Common myeloid progenitor, CD34-positive (primary cell): ENCODE results near the gene ENPP1.

Experiments used
- CTCF ChIA-PET: fragments of 350-600 bp; sonication (Branson Sonifier 250); formaldehyde crosslinking; loops from one replicate; lab custom pipeline; 2021; ENCODE audit warnings: antibody characterized with exemption; lab: Charles Lee
- POLR2A ChIA-PET: fragments of 350-600 bp; sonication (Branson Sonifier 250); formaldehyde crosslinking; loops from one replicate; lab custom pipeline; 2021; ENCODE audit warnings: antibody characterized with exemption; lab: Charles Lee
- DNase-seq, 3 donors: peaks; one replicate each; pipeline versions ENCODE4 v3.0.0 to v3.0.0-alpha.2; 2013
- H3K27ac ChIP-seq, 2 experiments: 1 replicate in 1 of 2; 2 replicates in 1 of 2; pipeline ENCODE4 v1.7.0; 2013; ENCODE audit warnings: inconsistent platforms in 2 of 2, low read length in 2 of 2, mild to moderate bottlenecking in 2 of 2, low read depth in 1 of 2, moderate library complexity in 1 of 2; ENCODE audit not compliant: severe bottlenecking in 2 of 2, insufficient read depth in 1 of 2, poor library complexity in 1 of 2
- H3K27me3 ChIP-seq, 5 experiments: replicated peaks in 2 of 5; 1 replicate in 3 of 5; 2 replicates in 2 of 5; pipeline versions ENCODE4 v1.6.1 to v1.7.0; 2013; ENCODE audit warnings: low read length in 4 of 5, mild to moderate bottlenecking in 2 of 5, moderate library complexity in 2 of 5, inconsistent platforms in 1 of 5; ENCODE audit not compliant: insufficient read depth in 5 of 5, control insufficient read depth in 4 of 5
- H3K36me3 ChIP-seq, 4 experiments: 1 replicate in 2 of 4; 2 replicates in 2 of 4; pipeline versions ENCODE4 v1.6.1 to v1.7.0; 2013; ENCODE audit warnings: low read length in 3 of 4, control low read depth in 1 of 4, mild to moderate bottlenecking in 1 of 4; ENCODE audit not compliant: control insufficient read depth in 4 of 4, insufficient read depth in 4 of 4
- H3K4me1 ChIP-seq, 4 experiments: 1 replicate in 3 of 4; 2 replicates in 1 of 4; pipeline versions ENCODE4 v1.6.1 to v1.7.1; 2013; ENCODE audit warnings: low read length in 3 of 4, mild to moderate bottlenecking in 3 of 4, control low read depth in 1 of 4, inconsistent platforms in 1 of 4, moderate library complexity in 1 of 4; ENCODE audit not compliant: control insufficient read depth in 4 of 4, insufficient read depth in 4 of 4; ENCODE audit errors: control extremely low read depth in 1 of 4
- H3K4me3 ChIP-seq, 7 experiments: 1 replicate in 4 of 7; 2 replicates in 3 of 7; pipeline versions ENCODE4 v1.5.1 to v1.7.0; 2013; ENCODE audit warnings: mild to moderate bottlenecking in 7 of 7, low read length in 6 of 7, moderate library complexity in 6 of 7, inconsistent platforms in 2 of 7, low read depth in 2 of 7, control low read depth in 1 of 7; ENCODE audit not compliant: insufficient read depth in 4 of 7, control insufficient read depth in 1 of 7; ENCODE audit errors: extremely low read depth in 1 of 7
- H3K9me3 ChIP-seq, 5 experiments: 1 replicate in 4 of 5; 2 replicates in 1 of 5; pipeline versions ENCODE4 v1.6.1 to v1.7.1; 2013; ENCODE audit warnings: low read length in 4 of 5, mild to moderate bottlenecking in 2 of 5, inconsistent platforms in 1 of 5, low read depth in 1 of 5, moderate library complexity in 1 of 5; ENCODE audit not compliant: control insufficient read depth in 4 of 5, insufficient read depth in 2 of 5; ENCODE audit errors: control extremely low read depth in 1 of 5
- WGBS: methylation state at CpG from one replicate; pipeline ENCODE4 v1.1.5; 2013; ENCODE audit not compliant: insufficient coverage; 5-methylcytosine and 5-hydroxymethylcytosine counted together

ENPP1 gene

DNA sequence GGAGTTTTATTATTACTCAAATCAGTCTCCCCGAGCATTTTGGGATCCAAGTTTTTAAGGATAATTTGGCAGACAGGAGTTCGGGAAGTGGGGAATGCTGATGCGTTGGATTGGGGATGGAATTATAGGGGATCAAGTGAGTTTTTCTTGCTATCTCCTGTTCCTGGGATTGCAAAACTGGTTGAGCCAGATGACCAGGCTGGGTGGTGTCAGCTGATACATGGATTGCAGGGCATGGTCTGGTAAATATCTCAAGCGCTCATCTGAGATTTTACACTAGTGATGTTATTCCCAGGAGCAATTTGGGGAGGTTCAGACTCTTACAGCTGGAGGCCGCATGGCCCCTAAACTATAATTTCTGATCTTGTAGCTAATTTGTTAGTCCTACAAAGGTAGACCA, 54.7 kb downstream of the ENPP1 start:
- H3K9me3 ChIP-seq: no peaks in the 10 kb centered on the region
- H3K27ac ChIP-seq: no peak overlapping the region
- no peak overlapping the region for H3K4me3 ChIP-seq
- peaks cover 0 to 4% (median 0%) of the 10 kb centered on the region in 5 experiments for H3K27me3 ChIP-seq
- ChIA-PET POLR2A (no interaction called here), CTCF (no interaction called here)
- no peak for DNase-seq
- WGBS: 96% methylated on average over 5 of the region's 5 CpGs
- H3K4me1 ChIP-seq: peaks cover 0 to 4% (median 0%) of the 10 kb centered on the region in 4 experiments
- no peaks in the 10 kb centered on the region for H3K36me3 ChIP-seq

DNA sequence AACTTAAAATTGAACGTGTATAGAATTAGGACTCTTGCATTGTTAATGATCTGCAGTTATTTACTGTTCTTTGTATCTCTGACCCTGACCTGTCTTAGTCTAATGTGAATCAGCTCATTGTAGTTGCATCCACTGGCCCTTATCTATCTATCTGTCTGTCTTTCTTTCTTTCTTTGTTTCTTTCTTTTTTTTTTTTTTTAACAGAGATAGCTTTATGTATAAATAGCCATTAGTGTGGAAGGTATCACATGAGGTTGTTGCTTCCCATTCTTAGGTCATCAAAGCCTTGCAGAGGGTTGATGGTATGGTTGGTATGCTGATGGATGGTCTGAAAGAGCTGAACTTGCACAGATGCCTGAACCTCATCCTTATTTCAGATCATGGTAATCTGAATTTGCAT, 59.9 kb downstream of the ENPP1 start:
- WGBS: 100% methylated on average over 1 of the region's 1 CpG
- ChIA-PET CTCF (no interaction called here), POLR2A (no interaction called here)
- Histone ChIP-seq H3K4me3 (no peak overlapping the region), H3K27me3 (no peaks in the 10 kb centered on the region), H3K27ac (no peak overlapping the region), H3K36me3 (no peaks in the 10 kb centered on the region), H3K9me3 (no peaks in the 10 kb centered on the region), H3K4me1 (peaks cover 0 to 4% (median 0%) of the 10 kb centered on the region in 4 experiments)
- DNase-seq: no peak

DNA sequence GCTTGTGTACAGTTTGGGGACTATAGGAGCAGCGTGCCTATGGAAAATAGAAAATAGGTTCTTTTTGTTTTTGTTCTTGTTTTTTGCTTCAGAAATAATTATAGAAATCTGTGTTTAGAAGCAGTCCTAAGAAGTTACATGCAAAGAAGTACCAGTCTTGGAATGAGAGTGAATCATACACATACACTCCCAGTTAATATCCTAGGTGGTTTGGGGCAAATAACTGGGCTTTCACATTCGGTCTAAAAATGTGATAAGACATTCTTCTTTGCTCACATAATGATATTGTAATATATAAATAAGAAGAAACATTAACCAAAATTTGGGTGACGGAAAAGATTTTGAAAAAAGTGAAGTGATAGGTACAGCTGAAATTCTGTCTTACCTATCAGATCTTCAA, 61.0 kb downstream of the ENPP1 start:
- no peak for DNase-seq
- ChIA-PET CTCF (no interaction called here), POLR2A (interaction anchor here (0.7 kb wide), 1 partner anchor 247 kb away, joined by 3 read pairs; no protein-coding TSS in a partner anchor)
- H3K4me1 ChIP-seq: peaks cover 0 to 4% (median 0%) of the 10 kb centered on the region in 4 experiments
- no peak overlapping the region for H3K4me3 ChIP-seq
- no peaks in the 10 kb centered on the region for H3K27me3 ChIP-seq
- WGBS: no CpG with 5 or more reads among the region's 3 CpGs
- no peaks in the 10 kb centered on the region for H3K36me3 ChIP-seq
- no peak overlapping the region for H3K27ac ChIP-seq
- H3K9me3 ChIP-seq: no peaks in the 10 kb centered on the region

DNA sequence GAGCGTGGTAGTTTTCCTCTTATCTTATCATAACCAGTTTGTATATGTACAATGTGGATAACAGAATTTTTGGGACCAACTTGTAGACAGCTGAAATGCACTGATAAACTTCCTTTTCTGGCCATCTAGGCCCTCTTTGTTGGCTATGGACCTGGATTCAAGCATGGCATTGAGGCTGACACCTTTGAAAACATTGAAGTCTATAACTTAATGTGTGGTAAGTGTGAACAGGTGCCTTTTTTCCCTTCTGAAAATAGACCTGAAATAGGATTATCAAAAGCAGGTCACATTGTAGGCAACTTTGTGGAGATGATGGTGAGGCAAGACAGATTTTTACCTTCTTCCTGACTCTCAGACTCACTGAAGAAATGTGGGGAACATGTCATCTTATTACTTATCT, 67.8 kb downstream of the ENPP1 start:
- Histone ChIP-seq H3K4me1 (no peaks in the 10 kb centered on the region), H3K9me3 (no peaks in the 10 kb centered on the region), H3K27me3 (peaks cover 0 to 4% (median 0%) of the 10 kb centered on the region in 5 experiments), H3K4me3 (no peak overlapping the region), H3K27ac (no peak overlapping the region), H3K36me3 (no peaks in the 10 kb centered on the region)
- DNase-seq: no peak
- POLR2A ChIA-PET: no interaction called here
- CTCF ChIA-PET: no interaction called here
- no CpG with 5 or more reads among the region's 1 CpG for WGBS

DNA sequence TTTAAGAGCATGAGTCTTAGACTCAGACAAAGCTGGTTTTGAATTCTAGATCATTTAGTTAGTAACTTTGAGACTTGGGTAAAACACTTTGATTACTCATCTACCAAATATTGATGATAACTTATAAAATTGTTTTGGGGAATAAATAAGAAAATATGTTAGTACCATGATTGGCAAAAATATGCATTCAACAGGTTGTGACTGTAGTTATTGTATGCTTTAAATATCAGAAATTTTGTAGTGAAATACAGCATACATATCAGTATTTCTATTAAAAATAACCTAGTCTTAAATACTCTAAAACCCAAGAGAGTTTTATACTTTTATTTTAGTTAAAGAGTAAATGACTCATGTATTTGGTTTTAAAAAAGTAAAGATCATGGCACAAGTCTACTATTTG, 68.7 kb downstream of the ENPP1 start:
- H3K9me3 ChIP-seq: no peaks in the 10 kb centered on the region
- POLR2A ChIA-PET: no interaction called here
- H3K27me3 ChIP-seq: peaks cover 0 to 4% (median 0%) of the 10 kb centered on the region in 5 experiments
- no peak overlapping the region for H3K27ac ChIP-seq
- H3K4me3 ChIP-seq: no peak overlapping the region
- DNase-seq: no peak
- H3K4me1 ChIP-seq: no peaks in the 10 kb centered on the region
- H3K36me3 ChIP-seq: no peaks in the 10 kb centered on the region
- CTCF ChIA-PET: no interaction called here

DNA sequence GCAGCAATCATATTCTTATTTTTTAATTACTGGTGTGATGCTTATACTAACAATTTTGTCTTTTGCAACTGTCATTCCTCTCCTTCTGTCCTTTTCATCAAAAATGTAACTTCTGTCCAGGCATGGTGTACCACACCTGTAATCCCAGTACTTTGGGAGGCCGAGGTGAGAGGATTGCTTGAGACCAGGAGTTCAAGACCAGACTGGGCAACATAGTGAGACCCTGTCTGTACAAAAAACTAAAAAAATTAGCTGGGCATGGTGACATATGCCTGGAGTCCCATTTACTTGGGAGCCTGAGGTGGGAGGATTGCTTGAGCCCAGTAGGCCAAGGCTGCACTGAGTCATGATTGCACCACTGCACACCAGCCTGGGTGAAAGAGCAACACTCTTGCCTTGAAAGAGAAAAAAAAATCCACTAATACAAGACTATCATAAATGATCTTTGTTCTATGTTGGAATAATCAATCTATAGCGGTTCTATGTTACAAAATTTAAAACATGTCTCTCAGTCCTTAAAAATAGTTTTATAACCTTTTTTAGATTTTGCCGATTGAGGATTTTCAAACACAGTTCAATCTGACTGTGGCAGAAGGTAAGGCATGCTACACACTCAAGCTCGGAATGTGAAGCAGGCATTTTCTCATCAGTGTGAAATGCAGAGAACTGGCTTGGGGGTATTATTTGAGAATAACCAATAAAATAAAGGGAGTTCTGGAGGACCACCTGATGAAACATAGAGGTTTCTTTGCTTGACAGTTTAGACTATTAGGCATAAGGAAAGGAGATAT, 70.4 kb downstream of the ENPP1 start:
- DNase-seq: no peak
- CTCF ChIA-PET: no interaction called here
- Histone ChIP-seq H3K27ac (no peak overlapping the region), H3K4me1 (no peaks in the 10 kb centered on the region), H3K27me3 (peaks cover 0 to 7% (median 0%) of the 10 kb centered on the region in 5 experiments), H3K36me3 (no peaks in the 10 kb centered on the region), H3K4me3 (no peak overlapping the region), H3K9me3 (no peaks in the 10 kb centered on the region)
- WGBS: 100% methylated on average over 2 of the region's 4 CpGs
- POLR2A ChIA-PET: no interaction called here

DNA sequence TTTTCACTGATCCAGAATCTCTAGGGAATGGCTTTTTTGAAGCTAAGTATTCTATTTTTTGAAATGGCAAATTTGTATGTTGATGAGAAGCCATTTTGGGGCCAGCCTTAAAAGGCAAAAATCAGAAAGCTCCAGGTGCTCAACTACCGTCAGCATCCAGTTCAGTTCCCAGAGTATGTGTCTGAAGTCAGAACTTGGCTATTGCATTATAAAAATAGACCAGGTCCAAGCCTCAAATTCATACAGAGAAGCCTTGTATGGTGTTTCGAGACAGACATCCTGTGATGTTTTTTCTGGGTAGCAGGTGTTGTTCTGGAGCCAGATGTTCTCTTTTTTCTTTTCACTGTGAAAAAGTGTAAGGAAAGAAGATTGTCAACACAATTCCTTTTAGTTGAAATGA, 75.2 kb downstream of the ENPP1 start:
- H3K9me3 ChIP-seq: no peaks in the 10 kb centered on the region
- ChIA-PET POLR2A (interaction anchor here (1.3 kb wide), 1 partner anchor 294 kb away, joined by 3 read pairs; no protein-coding TSS in a partner anchor), CTCF (no interaction called here)
- peaks cover 0 to 14% (median 4%) of the 10 kb centered on the region in 5 experiments for H3K27me3 ChIP-seq
- H3K36me3 ChIP-seq: no peaks in the 10 kb centered on the region
- DNase-seq: no peak
- no peak overlapping the region for H3K27ac ChIP-seq
- H3K4me1 ChIP-seq: no peaks in the 10 kb centered on the region
- WGBS: no CpG with 5 or more reads among the region's 2 CpGs
- no peak overlapping the region for H3K4me3 ChIP-seq
